ENCODE data around the gene PCNP. TPM values are rescaled to one million over a fixed set of nuclear protein-coding genes. Genes with fewer than 3 reads are reported as not detected.

The PCNP gene
- total and polyA plus RNA-seq, 9 of the 15 experiments (the other 6 are each of a cell fraction or from before 2014, with no cell fraction given), result 54.3 to 170 (median 150) TPM

GRCh38 chr3:101635954-101636798 lies 62.2 kb downstream of the PCNP start (continued):
- TF ChIP-seq, protein P1, sequence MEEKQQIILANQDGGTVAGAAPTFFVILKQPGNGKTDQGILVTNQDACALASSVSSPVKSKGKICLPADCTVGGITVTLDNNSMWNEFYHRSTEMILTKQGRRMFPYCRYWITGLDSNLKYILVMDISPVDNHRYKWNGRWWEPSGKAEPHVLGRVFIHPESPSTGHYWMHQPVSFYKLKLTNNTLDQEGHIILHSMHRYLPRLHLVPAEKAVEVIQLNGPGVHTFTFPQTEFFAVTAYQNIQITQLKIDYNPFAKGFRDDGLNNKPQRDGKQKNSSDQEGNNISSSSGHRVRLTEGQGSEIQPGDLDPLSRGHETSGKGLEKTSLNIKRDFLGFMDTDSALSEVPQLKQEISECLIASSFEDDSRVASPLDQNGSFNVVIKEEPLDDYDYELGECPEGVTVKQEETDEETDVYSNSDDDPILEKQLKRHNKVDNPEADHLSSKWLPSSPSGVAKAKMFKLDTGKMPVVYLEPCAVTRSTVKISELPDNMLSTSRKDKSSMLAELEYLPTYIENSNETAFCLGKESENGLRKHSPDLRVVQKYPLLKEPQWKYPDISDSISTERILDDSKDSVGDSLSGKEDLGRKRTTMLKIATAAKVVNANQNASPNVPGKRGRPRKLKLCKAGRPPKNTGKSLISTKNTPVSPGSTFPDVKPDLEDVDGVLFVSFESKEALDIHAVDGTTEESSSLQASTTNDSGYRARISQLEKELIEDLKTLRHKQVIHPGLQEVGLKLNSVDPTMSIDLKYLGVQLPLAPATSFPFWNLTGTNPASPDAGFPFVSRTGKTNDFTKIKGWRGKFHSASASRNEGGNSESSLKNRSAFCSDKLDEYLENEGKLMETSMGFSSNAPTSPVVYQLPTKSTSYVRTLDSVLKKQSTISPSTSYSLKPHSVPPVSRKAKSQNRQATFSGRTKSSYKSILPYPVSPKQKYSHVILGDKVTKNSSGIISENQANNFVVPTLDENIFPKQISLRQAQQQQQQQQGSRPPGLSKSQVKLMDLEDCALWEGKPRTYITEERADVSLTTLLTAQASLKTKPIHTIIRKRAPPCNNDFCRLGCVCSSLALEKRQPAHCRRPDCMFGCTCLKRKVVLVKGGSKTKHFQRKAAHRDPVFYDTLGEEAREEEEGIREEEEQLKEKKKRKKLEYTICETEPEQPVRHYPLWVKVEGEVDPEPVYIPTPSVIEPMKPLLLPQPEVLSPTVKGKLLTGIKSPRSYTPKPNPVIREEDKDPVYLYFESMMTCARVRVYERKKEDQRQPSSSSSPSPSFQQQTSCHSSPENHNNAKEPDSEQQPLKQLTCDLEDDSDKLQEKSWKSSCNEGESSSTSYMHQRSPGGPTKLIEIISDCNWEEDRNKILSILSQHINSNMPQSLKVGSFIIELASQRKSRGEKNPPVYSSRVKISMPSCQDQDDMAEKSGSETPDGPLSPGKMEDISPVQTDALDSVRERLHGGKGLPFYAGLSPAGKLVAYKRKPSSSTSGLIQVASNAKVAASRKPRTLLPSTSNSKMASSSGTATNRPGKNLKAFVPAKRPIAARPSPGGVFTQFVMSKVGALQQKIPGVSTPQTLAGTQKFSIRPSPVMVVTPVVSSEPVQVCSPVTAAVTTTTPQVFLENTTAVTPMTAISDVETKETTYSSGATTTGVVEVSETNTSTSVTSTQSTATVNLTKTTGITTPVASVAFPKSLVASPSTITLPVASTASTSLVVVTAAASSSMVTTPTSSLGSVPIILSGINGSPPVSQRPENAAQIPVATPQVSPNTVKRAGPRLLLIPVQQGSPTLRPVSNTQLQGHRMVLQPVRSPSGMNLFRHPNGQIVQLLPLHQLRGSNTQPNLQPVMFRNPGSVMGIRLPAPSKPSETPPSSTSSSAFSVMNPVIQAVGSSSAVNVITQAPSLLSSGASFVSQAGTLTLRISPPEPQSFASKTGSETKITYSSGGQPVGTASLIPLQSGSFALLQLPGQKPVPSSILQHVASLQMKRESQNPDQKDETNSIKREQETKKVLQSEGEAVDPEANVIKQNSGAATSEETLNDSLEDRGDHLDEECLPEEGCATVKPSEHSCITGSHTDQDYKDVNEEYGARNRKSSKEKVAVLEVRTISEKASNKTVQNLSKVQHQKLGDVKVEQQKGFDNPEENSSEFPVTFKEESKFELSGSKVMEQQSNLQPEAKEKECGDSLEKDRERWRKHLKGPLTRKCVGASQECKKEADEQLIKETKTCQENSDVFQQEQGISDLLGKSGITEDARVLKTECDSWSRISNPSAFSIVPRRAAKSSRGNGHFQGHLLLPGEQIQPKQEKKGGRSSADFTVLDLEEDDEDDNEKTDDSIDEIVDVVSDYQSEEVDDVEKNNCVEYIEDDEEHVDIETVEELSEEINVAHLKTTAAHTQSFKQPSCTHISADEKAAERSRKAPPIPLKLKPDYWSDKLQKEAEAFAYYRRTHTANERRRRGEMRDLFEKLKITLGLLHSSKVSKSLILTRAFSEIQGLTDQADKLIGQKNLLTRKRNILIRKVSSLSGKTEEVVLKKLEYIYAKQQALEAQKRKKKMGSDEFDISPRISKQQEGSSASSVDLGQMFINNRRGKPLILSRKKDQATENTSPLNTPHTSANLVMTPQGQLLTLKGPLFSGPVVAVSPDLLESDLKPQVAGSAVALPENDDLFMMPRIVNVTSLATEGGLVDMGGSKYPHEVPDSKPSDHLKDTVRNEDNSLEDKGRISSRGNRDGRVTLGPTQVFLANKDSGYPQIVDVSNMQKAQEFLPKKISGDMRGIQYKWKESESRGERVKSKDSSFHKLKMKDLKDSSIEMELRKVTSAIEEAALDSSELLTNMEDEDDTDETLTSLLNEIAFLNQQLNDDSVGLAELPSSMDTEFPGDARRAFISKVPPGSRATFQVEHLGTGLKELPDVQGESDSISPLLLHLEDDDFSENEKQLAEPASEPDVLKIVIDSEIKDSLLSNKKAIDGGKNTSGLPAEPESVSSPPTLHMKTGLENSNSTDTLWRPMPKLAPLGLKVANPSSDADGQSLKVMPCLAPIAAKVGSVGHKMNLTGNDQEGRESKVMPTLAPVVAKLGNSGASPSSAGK (IDR thresholded peaks at IDR 0.05), result no peak
- 0 out of 2 replicates have a peak, but pooled peaks have one; percentile 14 for TF ChIP-seq ZNF592 (IDR thresholded peaks at IDR 0.05)
- no peak for TF ChIP-seq MYNN (IDR thresholded peaks at IDR 0.05)
- TF ChIP-seq MYNN (CRISPR knock-in tag; IDR thresholded peaks at IDR 0.05), result no peak
- peak; percentile 54 to 73 (median 72) for TF ChIP-seq CTCF (IDR thresholded peaks at IDR 0.05 in 2 of 3, conservative IDR thresholded peaks at IDR 0.05 in 1 of 3; ENCODE audit: insufficient read depth in 2 of 3, low read depth in 1 of 3, low read length in 3 of 3)
- TF ChIP-seq PTRF (tag; IDR thresholded peaks at IDR 0.05), result no peak
- TF ChIP-seq SMAD1 (IDR thresholded peaks at IDR 0.05; ENCODE audit: low read depth, low read length, partially characterized antibody), result no peak
- no peak for TF ChIP-seq RFX7 (CRISPR knock-in tag; IDR thresholded peaks at IDR 0.05)
- peak; percentile 34 for TF ChIP-seq TAF9B (IDR thresholded peaks at IDR 0.05; ENCODE audit: partially characterized antibody)

Measured in K562 (cell line).